GM12878 (cell line): ENCODE results near the gene GINM1. TPM values are rescaled to one million over a fixed set of nuclear protein-coding genes. Genes with fewer than 3 reads are reported as not detected.

Source experiments
- ATAC-seq: fragments of 200-7000 bp; cut with Tn5 transposase; 3 replicates; pipeline ENCODE4 v1.9.1; 2020; ENCODE audit warnings: mild to moderate bottlenecking, moderate library complexity
- BruUV-seq: library from RNA; stranded (reverse); fragments of 400-500 nt; replicated peaks from 2 replicates; lab custom pipeline; 2021; lab: Mats Ljungman, UMichigan
- CTCF ChIA-PET: fragments of 300-600 bp; sonication (Branson Sonifier 250); formaldehyde crosslinking; extraction: SDS; loops from one replicate; lab custom pipeline; 2021; ENCODE audit warnings: inconsistent platforms; lab: Yijun Ruan, JAX
- POLR2A ChIA-PET: fragments of 350-600 bp; formaldehyde crosslinking; extraction: SDS; loops from one replicate; lab custom pipeline; 2021; ENCODE audit warnings: inconsistent platforms; lab: Charles Lee
- RAD21 ChIA-PET: fragments of 300-600 bp; sonication (Branson Sonifier 250); formaldehyde crosslinking; loops from one replicate; lab custom pipeline; 2023; ENCODE audit warnings: antibody characterized with exemption; ENCODE audit not compliant: unreplicated experiment; lab: Charles Lee
- SMC1A ChIA-PET: fragments of 300-600 bp; sonication (Branson Sonifier 250); formaldehyde crosslinking; loops from one replicate; lab custom pipeline; 2023; ENCODE audit not compliant: unreplicated experiment, uncharacterized antibody; lab: Charles Lee
- DNase-seq: peaks from one replicate; pipeline ENCODE4 v3.0.0-alpha.2; 2011; ENCODE audit warnings: low read depth, low spot score
- FAIRE-seq: peaks from 3 replicates; lab custom pipeline; 2011; peaks lifted over from hg19 to GRCh38; lab: Jason Lieb, UNC
- H2AFZ ChIP-seq: 2 replicates; pipeline ENCODE4 v1.6.0; 2011; ENCODE audit warnings: low read depth, low read length, control low read depth; ENCODE audit not compliant: control insufficient read depth
- H3K27ac ChIP-seq: 2 replicates; pipeline ENCODE4 v1.5.1; 2011; ENCODE audit warnings: control low read depth; ENCODE audit not compliant: control insufficient read depth, insufficient read depth
- H3K27me3 ChIP-seq, 2 experiments: replicated peaks in 1 of 2; 2 replicates each; pipeline versions ENCODE4 v1.6.0 to v1.6.1; 2011; ENCODE audit warnings: low read length in 1 of 2; ENCODE audit not compliant: control insufficient read depth in 2 of 2, insufficient read depth in 2 of 2
- H3K36me3 ChIP-seq, 2 experiments: 2 replicates each; pipeline ENCODE4 v1.5.1; 2011; ENCODE audit warnings: low read length in 1 of 2; ENCODE audit not compliant: control insufficient read depth in 2 of 2, insufficient read depth in 2 of 2
- H3K4me1 ChIP-seq: 2 replicates; pipeline ENCODE4 v1.6.1; 2011; ENCODE audit warnings: mild to moderate bottlenecking, low read length, moderate library complexity, mixed read lengths; ENCODE audit not compliant: control insufficient read depth, insufficient read depth
- H3K4me2 ChIP-seq: 2 replicates; pipeline ENCODE4 v1.6.0; 2011; ENCODE audit warnings: control low read depth; ENCODE audit not compliant: control insufficient read depth, insufficient read depth
- H3K4me3 ChIP-seq: fragments of 200-600 bp; sonication (generic); 2 replicates; pipeline ENCODE4 v1.5.1; 2016
- H3K79me2 ChIP-seq: 2 replicates; pipeline ENCODE4 v1.6.0; 2011; ENCODE audit warnings: low read length; ENCODE audit not compliant: control insufficient read depth, insufficient read depth
- H3K9ac ChIP-seq: 2 replicates; pipeline ENCODE4 v1.8.0; 2011; ENCODE audit warnings: low read length, control low read depth, mixed read lengths; ENCODE audit not compliant: control insufficient read depth, insufficient read depth
- H3K9me3 ChIP-seq: replicated peaks from 3 replicates; pipeline ENCODE4 v1.5.1; 2011; ENCODE audit warnings: mild to moderate bottlenecking, low read length; ENCODE audit not compliant: control insufficient read depth, insufficient read depth
- H4K20me1 ChIP-seq: 2 replicates; pipeline ENCODE4 v1.6.0; 2011; ENCODE audit not compliant: control insufficient read depth, insufficient read depth
- BCL11A ChIP-seq: IDR thresholded peaks from 2 replicates; pipeline ENCODE4 v1.6.1; 2011; ENCODE audit warnings: low read depth, low read length
- HDAC2 ChIP-seq: fragments of 200-600 bp; sonication (generic); IDR thresholded peaks from 2 replicates; pipeline ENCODE4 v1.6.1; 2017
- KDM1A ChIP-seq: fragments of 200-600 bp; sonication (generic); IDR thresholded peaks from 2 replicates; pipeline ENCODE4 v1.6.1; 2016; ENCODE audit warnings: borderline replicate concordance
- MYC ChIP-seq: IDR thresholded peaks from 2 replicates; pipeline ENCODE4 v1.6.1; 2011; ENCODE audit warnings: mild to moderate bottlenecking, low read length, moderate library complexity, inconsistent platforms; ENCODE audit not compliant: insufficient read depth, insufficient replicate concordance, insufficient read length, severe bottlenecking
- NFXL1 ChIP-seq: fragments of 450-650 bp; IDR thresholded peaks from 2 replicates; pipeline ENCODE4 v1.6.1; 2017; ENCODE audit warnings: antibody characterized with exemption, mild to moderate bottlenecking, borderline replicate concordance
- SMC3 ChIP-seq: IDR thresholded peaks from 2 replicates; pipeline ENCODE4 v1.6.1; 2011; ENCODE audit warnings: low read length, improper control_type of control experiment, borderline replicate concordance
- ZNF207 ChIP-seq: fragments of 450-650 bp; IDR thresholded peaks from 2 replicates; pipeline ENCODE4 v1.6.1; 2014; ENCODE audit warnings: antibody characterized with exemption, mild to moderate bottlenecking, borderline replicate concordance
- WGBS: methylation state at CpG from one replicate; pipeline ENCODE4 v1.1.6; 2016; ENCODE audit warnings: low lambda C conversion rate; ENCODE audit not compliant: insufficient replicate concordance, insufficient coverage; ENCODE audit errors: missing lambda C conversion rate; 5-methylcytosine and 5-hydroxymethylcytosine counted together
- in situ Hi-C: fragments of 300-500 bp; cut with MboI; formaldehyde crosslinking; loops from 9 replicates; pipeline ENCODE4 v1.14.3; 2018; ENCODE audit warnings: mixed read lengths
- intact Hi-C: fragments of 100-400 bp; cut with micrococcal nuclease; formaldehyde crosslinking; loops from one replicate; pipeline ENCODE4 v1.14.2; 2022; ENCODE audit not compliant: unreplicated experiment
- polyA plus RNA-seq, 11 experiments: library from polyadenylated mRNA; depleted of rRNA in 4 of 11; unstranded in 6 of 11; stranded (reverse) in 5 of 11; fragments of >200 nt; fragmentation: Nextera tagmentation in 4 of 11; fragmentation: Illumina TruSeq in 1 of 11; extraction: Ambion mirVana in 4 of 11; extraction: Trizol in 1 of 11; gene quantifications; 1 replicate in 1 of 11; 2 replicates in 10 of 11; pipeline versions ENCODE4 v1.2.1 to v1.2.3, GENCODE V29; 2011 to 2016; ENCODE audit warnings: inconsistent platforms in 2 of 11, missing spikeins in 2 of 11, low read depth in 1 of 11
- small RNA-seq: library from RNA; depleted of rRNA; stranded (forward); fragments of <200 nt; gene quantifications from one replicate; pipeline ENCODE3, GENCODE V24; 2014
- total RNA-seq, 4 experiments: library from RNA; depleted of rRNA in 3 of 4; stranded (reverse); fragments of >200 nt in 3 of 4; fragmentation: Illumina TruSeq in 1 of 4; extraction: Trizol in 1 of 4; gene quantifications; 2 replicates each; pipeline versions ENCODE4 v1.2.1 to v1.2.3, GENCODE V29; 2013 to 2021
- TF ChIP-seq, protein P1 (sequence below): IDR thresholded peaks from 2 replicates; pipeline ENCODE4 v1.6.1; 2011; ENCODE audit warnings: borderline replicate concordance, low read depth, mild to moderate bottlenecking, moderate library complexity, mixed read lengths, low read length; ENCODE audit not compliant: insufficient read depth; ENCODE audit errors: extremely low read length
- TF ChIP-seq, protein P2 (sequence below): fragments of 450-650 bp; IDR thresholded peaks from 2 replicates; pipeline ENCODE4 v1.6.1; 2017; ENCODE audit warnings: antibody characterized with exemption, mild to moderate bottlenecking, moderate library complexity

The GINM1 gene
- total and polyA plus RNA-seq, 10 of the 15 experiments (the other 5 are each of a cell fraction or from before 2014, with no cell fraction given), result 10.6 to 38.1 (median 30.8) TPM

DNA sequence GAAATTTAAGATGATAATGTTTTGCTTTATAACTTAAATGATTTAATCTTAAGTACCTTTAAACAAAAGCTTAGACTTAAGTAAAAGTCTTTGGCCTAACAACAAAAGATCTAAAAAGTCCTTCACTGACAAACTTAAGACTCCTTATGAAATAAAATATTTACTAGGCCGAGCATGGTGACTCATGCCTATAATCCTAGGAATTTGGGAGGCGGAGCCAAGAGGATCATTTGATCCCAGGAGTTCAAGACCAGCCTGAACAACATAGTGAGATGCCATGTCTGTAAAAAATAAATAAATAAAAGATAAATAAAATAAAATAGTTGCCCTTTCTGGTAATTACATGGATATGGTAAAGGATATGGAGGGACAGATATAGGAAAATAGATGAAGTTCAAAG lies 69.9 kb downstream of the GINM1 start:
- no peak overlapping the region for H2AFZ ChIP-seq
- no peak overlapping the region for H3K4me2 ChIP-seq
- ChIA-PET RAD21 (no interaction called here), SMC1A (no interaction called here), POLR2A (interaction anchor here (0.8 to 1.4 kb wide), 2 partner anchors 11 to 82 kb away, joined by 3 to 5 read pairs; partner anchors contain the start of gene LATS1), CTCF (interaction anchor here (0.6 to 0.7 kb wide), 2 partner anchors 42 to 59 kb away, joined by 3 read pairs; no protein-coding TSS in a partner anchor)
- H3K4me3 ChIP-seq, result no peak overlapping the region
- in situ Hi-C loops (no loop called here), intact Hi-C loops (no loop called here)
- DNase-seq, result no peak
- H3K79me2 ChIP-seq, result no peaks in the 10 kb centered on the region; the same call in none of the 2 replicates
- H3K36me3 ChIP-seq, result 0 out of 4 replicates have a peak, but pooled peaks cover 0 to 2% of the 10 kb centered on the region in 2 experiments
- H3K9me3 ChIP-seq, result no peaks in the 10 kb centered on the region
- H3K9ac ChIP-seq, result no peak overlapping the region
- TF ChIP-seq NFXL1 (no peak), MYC (no peak), ZNF207 (no peak), HDAC2 (no peak), KDM1A (no peak), SMC3 (no peak), BCL11A (no peak)
- TF ChIP-seq, protein P1, sequence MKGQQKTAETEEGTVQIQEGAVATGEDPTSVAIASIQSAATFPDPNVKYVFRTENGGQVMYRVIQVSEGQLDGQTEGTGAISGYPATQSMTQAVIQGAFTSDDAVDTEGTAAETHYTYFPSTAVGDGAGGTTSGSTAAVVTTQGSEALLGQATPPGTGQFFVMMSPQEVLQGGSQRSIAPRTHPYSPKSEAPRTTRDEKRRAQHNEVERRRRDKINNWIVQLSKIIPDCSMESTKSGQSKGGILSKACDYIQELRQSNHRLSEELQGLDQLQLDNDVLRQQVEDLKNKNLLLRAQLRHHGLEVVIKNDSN, result no peak
- TF ChIP-seq, protein P2, sequence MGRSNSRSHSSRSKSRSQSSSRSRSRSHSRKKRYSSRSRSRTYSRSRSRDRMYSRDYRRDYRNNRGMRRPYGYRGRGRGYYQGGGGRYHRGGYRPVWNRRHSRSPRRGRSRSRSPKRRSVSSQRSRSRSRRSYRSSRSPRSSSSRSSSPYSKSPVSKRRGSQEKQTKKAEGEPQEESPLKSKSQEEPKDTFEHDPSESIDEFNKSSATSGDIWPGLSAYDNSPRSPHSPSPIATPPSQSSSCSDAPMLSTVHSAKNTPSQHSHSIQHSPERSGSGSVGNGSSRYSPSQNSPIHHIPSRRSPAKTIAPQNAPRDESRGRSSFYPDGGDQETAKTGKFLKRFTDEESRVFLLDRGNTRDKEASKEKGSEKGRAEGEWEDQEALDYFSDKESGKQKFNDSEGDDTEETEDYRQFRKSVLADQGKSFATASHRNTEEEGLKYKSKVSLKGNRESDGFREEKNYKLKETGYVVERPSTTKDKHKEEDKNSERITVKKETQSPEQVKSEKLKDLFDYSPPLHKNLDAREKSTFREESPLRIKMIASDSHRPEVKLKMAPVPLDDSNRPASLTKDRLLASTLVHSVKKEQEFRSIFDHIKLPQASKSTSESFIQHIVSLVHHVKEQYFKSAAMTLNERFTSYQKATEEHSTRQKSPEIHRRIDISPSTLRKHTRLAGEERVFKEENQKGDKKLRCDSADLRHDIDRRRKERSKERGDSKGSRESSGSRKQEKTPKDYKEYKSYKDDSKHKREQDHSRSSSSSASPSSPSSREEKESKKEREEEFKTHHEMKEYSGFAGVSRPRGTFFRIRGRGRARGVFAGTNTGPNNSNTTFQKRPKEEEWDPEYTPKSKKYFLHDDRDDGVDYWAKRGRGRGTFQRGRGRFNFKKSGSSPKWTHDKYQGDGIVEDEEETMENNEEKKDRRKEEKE, result no peak
- no peak overlapping the region for H3K27ac ChIP-seq
- no peak for FAIRE-seq
- no TSS peak for BruUV-seq
- 91% methylated on average over 2 of the region's 2 CpGs for WGBS
- no peaks in the 10 kb centered on the region for H4K20me1 ChIP-seq
- H3K27me3 ChIP-seq, result no peaks in the 10 kb centered on the region
- H3K4me1 ChIP-seq, result no peaks in the 10 kb centered on the region
- no peak for ATAC-seq

Small RNA genes lying within 50 kb of the gene (small RNA-seq; reads per million reads assigned to genes)
- not detected for gene RF00019
- not detected for gene RF00410
- gene RNU7-3P, result not detected

Other genes with a start within 250 kb of the GINM1 start
Only the 7 nearest of the 8 such genes appear.
- 2.0 and 3.3 TPM in 2 replicates for gene SUMO4, start 166.1 kb upstream of the GINM1 start, total RNA-seq (2014; rRNA removed)
- 5.3 and 5.6 TPM in 2 replicates for gene SUMO4, start 166.1 kb upstream of the GINM1 start, total RNA-seq (2014; rRNA removed; fragmentation: Illumina TruSeq; extraction: Trizol)
- 1.6 and 2.1 TPM in 2 replicates for gene SUMO4, start 166.1 kb upstream of the GINM1 start, total RNA-seq (2021)
- gene SUMO4, start 166.1 kb upstream of the GINM1 start, polyA plus RNA-seq (2011; rRNA removed), result 1.0 and 1.3 TPM in 2 replicates
- 0.38 and 0.68 TPM in 2 replicates for gene SUMO4, start 166.1 kb upstream of the GINM1 start, polyA plus RNA-seq (2014; fragmentation: Illumina TruSeq; extraction: Trizol)
- under 1 TPM; 0.07 to 0.69 TPM for gene SUMO4, start 166.1 kb upstream of the GINM1 start, polyA plus RNA-seq (2014; fragmentation: Nextera tagmentation; extraction: Ambion mirVana)
- gene SUMO4, start 166.1 kb upstream of the GINM1 start, polyA plus RNA-seq (2014; rRNA removed), result 0.67 TPM in 1 of 2 replicates, not detected in the other
- 1 to 10 TPM; 1.0 to 2.1 TPM for gene SUMO4, start 166.1 kb upstream of the GINM1 start, polyA plus RNA-seq (2016; fragmentation: Nextera tagmentation; extraction: Ambion mirVana)
- 9.4 and 10.8 TPM in 2 replicates for gene ZC3H12D, start 81.4 kb upstream of the GINM1 start, total RNA-seq (2014; rRNA removed)
- 10.2 and 10.3 TPM in 2 replicates for gene ZC3H12D, start 81.4 kb upstream of the GINM1 start, total RNA-seq (2014; rRNA removed; fragmentation: Illumina TruSeq; extraction: Trizol)
- 14.1 and 15.7 TPM in 2 replicates for gene ZC3H12D, start 81.4 kb upstream of the GINM1 start, total RNA-seq (2021)
- gene ZC3H12D, start 81.4 kb upstream of the GINM1 start, polyA plus RNA-seq (2011; rRNA removed), result 28.0 and 29.7 TPM in 2 replicates
- 7.0 and 8.2 TPM in 2 replicates for gene ZC3H12D, start 81.4 kb upstream of the GINM1 start, polyA plus RNA-seq (2014; fragmentation: Illumina TruSeq; extraction: Trizol)
- gene ZC3H12D, start 81.4 kb upstream of the GINM1 start, polyA plus RNA-seq (2014; fragmentation: Nextera tagmentation; extraction: Ambion mirVana), result 1 to 10 TPM; 1.4 to 2.0 TPM
- 11.6 and 13.0 TPM in 2 replicates for gene ZC3H12D, start 81.4 kb upstream of the GINM1 start, polyA plus RNA-seq (2014; rRNA removed)
- gene ZC3H12D, start 81.4 kb upstream of the GINM1 start, polyA plus RNA-seq (2016; fragmentation: Nextera tagmentation; extraction: Ambion mirVana), result 1 to 10 TPM; 2.3 to 2.6 TPM
- gene PPIL4, start 20.3 kb upstream of the GINM1 start, total RNA-seq (2014; rRNA removed), result 11.9 and 18.0 TPM in 2 replicates
- 27.2 and 28.4 TPM in 2 replicates for gene PPIL4, start 20.3 kb upstream of the GINM1 start, total RNA-seq (2014; rRNA removed; fragmentation: Illumina TruSeq; extraction: Trizol)
- 13.1 and 14.7 TPM in 2 replicates for gene PPIL4, start 20.3 kb upstream of the GINM1 start, total RNA-seq (2021)
- gene PPIL4, start 20.3 kb upstream of the GINM1 start, polyA plus RNA-seq (2011; rRNA removed), result 8.0 and 12.9 TPM in 2 replicates
- 25.3 and 34.9 TPM in 2 replicates for gene PPIL4, start 20.3 kb upstream of the GINM1 start, polyA plus RNA-seq (2014; fragmentation: Illumina TruSeq; extraction: Trizol)
- 10 to 100 TPM; 24.7 to 25.9 TPM for gene PPIL4, start 20.3 kb upstream of the GINM1 start, polyA plus RNA-seq (2014; fragmentation: Nextera tagmentation; extraction: Ambion mirVana)
- gene PPIL4, start 20.3 kb upstream of the GINM1 start, polyA plus RNA-seq (2014; rRNA removed), result 8.8 and 12.0 TPM in 2 replicates
- gene PPIL4, start 20.3 kb upstream of the GINM1 start, polyA plus RNA-seq (2016; fragmentation: Nextera tagmentation; extraction: Ambion mirVana), result 10 to 100 TPM; 24.0 to 27.6 TPM
- gene KATNA1, start 82.3 kb downstream of the GINM1 start, total RNA-seq (2014; rRNA removed), result 22.0 and 24.3 TPM in 2 replicates
- 26.5 and 27.1 TPM in 2 replicates for gene KATNA1, start 82.3 kb downstream of the GINM1 start, total RNA-seq (2014; rRNA removed; fragmentation: Illumina TruSeq; extraction: Trizol)
- 17.7 and 18.4 TPM in 2 replicates for gene KATNA1, start 82.3 kb downstream of the GINM1 start, total RNA-seq (2021)
- 27.5 and 37.3 TPM in 2 replicates for gene KATNA1, start 82.3 kb downstream of the GINM1 start, polyA plus RNA-seq (2011; rRNA removed)
- gene KATNA1, start 82.3 kb downstream of the GINM1 start, polyA plus RNA-seq (2014; fragmentation: Illumina TruSeq; extraction: Trizol), result 29.2 and 41.3 TPM in 2 replicates
- 10 to 100 TPM; 15.4 to 23.1 TPM for gene KATNA1, start 82.3 kb downstream of the GINM1 start, polyA plus RNA-seq (2014; fragmentation: Nextera tagmentation; extraction: Ambion mirVana)
- 19.2 and 21.0 TPM in 2 replicates for gene KATNA1, start 82.3 kb downstream of the GINM1 start, polyA plus RNA-seq (2014; rRNA removed)
- 10 to 100 TPM; 30.7 to 35.3 TPM for gene KATNA1, start 82.3 kb downstream of the GINM1 start, polyA plus RNA-seq (2016; fragmentation: Nextera tagmentation; extraction: Ambion mirVana)
- gene LATS1, start 151.7 kb downstream of the GINM1 start, total RNA-seq (2014; rRNA removed), result 10.7 and 11.0 TPM in 2 replicates
- 13.5 and 13.8 TPM in 2 replicates for gene LATS1, start 151.7 kb downstream of the GINM1 start, total RNA-seq (2014; rRNA removed; fragmentation: Illumina TruSeq; extraction: Trizol)
- gene LATS1, start 151.7 kb downstream of the GINM1 start, total RNA-seq (2021), result 15.5 and 15.6 TPM in 2 replicates
- 9.7 and 10.1 TPM in 2 replicates for gene LATS1, start 151.7 kb downstream of the GINM1 start, polyA plus RNA-seq (2011; rRNA removed)
- gene LATS1, start 151.7 kb downstream of the GINM1 start, polyA plus RNA-seq (2014; fragmentation: Illumina TruSeq; extraction: Trizol), result 11.8 and 13.4 TPM in 2 replicates
- 1 to 10 TPM; 2.1 to 2.4 TPM for gene LATS1, start 151.7 kb downstream of the GINM1 start, polyA plus RNA-seq (2014; fragmentation: Nextera tagmentation; extraction: Ambion mirVana)
- gene LATS1, start 151.7 kb downstream of the GINM1 start, polyA plus RNA-seq (2014; rRNA removed), result 5.4 and 7.3 TPM in 2 replicates
- gene LATS1, start 151.7 kb downstream of the GINM1 start, polyA plus RNA-seq (2016; fragmentation: Nextera tagmentation; extraction: Ambion mirVana), result 10 to 100 TPM; 10.9 to 11.1 TPM
- gene NUP43, start 180.2 kb downstream of the GINM1 start, total RNA-seq (2014; rRNA removed), result 25.9 and 29.5 TPM in 2 replicates
- gene NUP43, start 180.2 kb downstream of the GINM1 start, total RNA-seq (2014; rRNA removed; fragmentation: Illumina TruSeq; extraction: Trizol), result 31.9 and 32.2 TPM in 2 replicates
- gene NUP43, start 180.2 kb downstream of the GINM1 start, total RNA-seq (2021), result 34.8 and 44.5 TPM in 2 replicates
- gene NUP43, start 180.2 kb downstream of the GINM1 start, polyA plus RNA-seq (2011; rRNA removed), result 54.2 and 67.5 TPM in 2 replicates
- 29.6 and 36.2 TPM in 2 replicates for gene NUP43, start 180.2 kb downstream of the GINM1 start, polyA plus RNA-seq (2014; fragmentation: Illumina TruSeq; extraction: Trizol)
- 10 to 100 TPM in 1 of 2 experiments, 1 to 10 TPM in 1; 8.9 to 10.4 TPM for gene NUP43, start 180.2 kb downstream of the GINM1 start, polyA plus RNA-seq (2014; fragmentation: Nextera tagmentation; extraction: Ambion mirVana)
- 23.2 and 26.6 TPM in 2 replicates for gene NUP43, start 180.2 kb downstream of the GINM1 start, polyA plus RNA-seq (2014; rRNA removed)
- 10 to 100 TPM; 21.8 to 28.8 TPM for gene NUP43, start 180.2 kb downstream of the GINM1 start, polyA plus RNA-seq (2016; fragmentation: Nextera tagmentation; extraction: Ambion mirVana)
- 45.1 and 48.7 TPM in 2 replicates for gene PCMT1, start 183.4 kb downstream of the GINM1 start, total RNA-seq (2014; rRNA removed)
- 45.1 and 48.5 TPM in 2 replicates for gene PCMT1, start 183.4 kb downstream of the GINM1 start, total RNA-seq (2014; rRNA removed; fragmentation: Illumina TruSeq; extraction: Trizol)
- gene PCMT1, start 183.4 kb downstream of the GINM1 start, total RNA-seq (2021), result 53.0 and 56.0 TPM in 2 replicates
- gene PCMT1, start 183.4 kb downstream of the GINM1 start, polyA plus RNA-seq (2011; rRNA removed), result 114 and 137 TPM in 2 replicates
- gene PCMT1, start 183.4 kb downstream of the GINM1 start, polyA plus RNA-seq (2014; fragmentation: Illumina TruSeq; extraction: Trizol), result 49.4 and 62.3 TPM in 2 replicates
- gene PCMT1, start 183.4 kb downstream of the GINM1 start, polyA plus RNA-seq (2014; fragmentation: Nextera tagmentation; extraction: Ambion mirVana), result 100 to 1,000 TPM in 1 of 2 experiments, 10 to 100 TPM in 1; 87.6 to 114 TPM
- gene PCMT1, start 183.4 kb downstream of the GINM1 start, polyA plus RNA-seq (2014; rRNA removed), result 72.1 and 74.8 TPM in 2 replicates
- gene PCMT1, start 183.4 kb downstream of the GINM1 start, polyA plus RNA-seq (2016; fragmentation: Nextera tagmentation; extraction: Ambion mirVana), result 100 to 1,000 TPM; 122 to 126 TPM